Measurements from ENCODE around the gene RPL13A. TPM values are rescaled to one million over a fixed set of nuclear protein-coding genes. Genes with fewer than 3 reads are reported as not detected.

RPL13A gene
- total and polyA plus RNA-seq, 5 donors from 2014 or later, result 1,768 to 3,622 (median 2,937) TPM

DNA sequence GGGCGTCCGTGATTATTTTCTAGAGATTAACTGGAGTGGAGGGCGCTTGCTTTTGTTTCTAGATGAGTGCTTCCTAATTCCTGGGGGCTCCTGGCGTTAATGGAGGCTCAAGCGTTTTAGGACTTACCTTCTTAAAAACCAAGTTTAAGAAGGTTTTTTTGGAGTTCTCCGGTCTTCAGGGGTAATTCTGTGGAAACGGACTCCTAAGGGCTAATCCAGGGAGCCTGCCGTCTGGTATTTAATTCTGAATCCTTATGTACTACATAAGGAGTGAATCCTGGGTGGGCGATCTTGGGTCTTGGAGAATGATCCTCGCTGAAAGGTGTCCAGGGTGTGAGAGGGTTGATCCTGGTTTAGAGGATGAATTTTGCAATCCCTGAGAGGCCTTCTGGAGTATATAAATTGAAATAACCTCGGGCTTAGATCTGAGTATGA is 9.2 kb downstream of the RPL13A start:
- Histone ChIP-seq H3K27me3 (ENCODE audit: control insufficient read depth, insufficient read depth, low read length) (no peaks in the 10 kb centered on the region), H3K4me1 (ENCODE audit: control insufficient read depth, insufficient read depth, low read length, poor library complexity, severe bottlenecking) (peaks cover 50% of the 10 kb centered on the region), H3K36me3 (ENCODE audit: control insufficient read depth, insufficient read depth, low read length) (peaks cover 35% of the 10 kb centered on the region), H3K4me3 (ENCODE audit: low read depth, low read length) (peak overlapping the region; percentile 97), H3K9me3 (ENCODE audit: control insufficient read depth in 2 of 2, low read length in 2 of 2) (no peaks in the 10 kb centered on the region), H3K27ac (ENCODE audit: insufficient read depth, low read length, poor library complexity, severe bottlenecking) (peak overlapping the region; percentile 99)
- Mint-ChIP-seq H3K27me3 (peaks cover 10% of the 10 kb centered on the region), H3K36me3 (peaks cover 34% of the 10 kb centered on the region), H3K9me3 (no peaks in the 10 kb centered on the region), H3K4me3 (peak overlapping the region; percentile 91 to 100 (median 100)), H3K27ac (peak overlapping the region; percentile 96 to 99 (median 99)), H3K4me1 (peaks cover 10 to 65% (median 34%) of the 10 kb centered on the region in 4 donors)
- no peak for ATAC-seq (ENCODE audit: low read depth in 2 of 2)
- no peak for DNase-seq

GRCh38 chr19:49497047-49497788 is 9.8 kb downstream of the RPL13A start:
- H3K9me3 Mint-ChIP-seq, result no peaks in the 10 kb centered on the region
- H3K27me3 ChIP-seq (ENCODE audit: control insufficient read depth, insufficient read depth, low read length), result no peaks in the 10 kb centered on the region
- no peaks in the 10 kb centered on the region for H3K9me3 ChIP-seq (ENCODE audit: control insufficient read depth in 2 of 2, low read length in 2 of 2)
- H3K4me1 Mint-ChIP-seq, result peaks cover 10 to 65% (median 35%) of the 10 kb centered on the region in 4 donors
- H3K36me3 ChIP-seq (ENCODE audit: control insufficient read depth, insufficient read depth, low read length), result peaks cover 31% of the 10 kb centered on the region
- DNase-seq (peak; percentile 72 to 92 (median 78)), ATAC-seq (ENCODE audit: low read depth in 2 of 2) (no peak)
- peak overlapping the region; percentile 99 for H3K27ac ChIP-seq (ENCODE audit: insufficient read depth, low read length, poor library complexity, severe bottlenecking)
- H3K4me3 Mint-ChIP-seq, result peak overlapping the region; percentile 91 to 100 (median 100)
- peaks cover 56% of the 10 kb centered on the region for H3K4me1 ChIP-seq (ENCODE audit: control insufficient read depth, insufficient read depth, low read length, poor library complexity, severe bottlenecking)
- peak overlapping the region; percentile 96 to 99 (median 99) for H3K27ac Mint-ChIP-seq
- H3K36me3 Mint-ChIP-seq, result peaks cover 27% of the 10 kb centered on the region
- H3K4me3 ChIP-seq (ENCODE audit: low read depth, low read length), result peak overlapping the region; percentile 97
- H3K27me3 Mint-ChIP-seq, result peaks cover 10% of the 10 kb centered on the region

- Histone ChIP-seq H3K27me3 (ENCODE audit: control insufficient read depth, insufficient read depth, low read length) (no peaks in the 10 kb centered on the region), H3K9me3 (ENCODE audit: control insufficient read depth in 2 of 2, low read length in 2 of 2) (no peaks in the 10 kb centered on the region), H3K36me3 (ENCODE audit: control insufficient read depth, insufficient read depth, low read length) (peaks cover 27% of the 10 kb centered on the region), H3K4me3 (ENCODE audit: low read depth, low read length) (peak overlapping the region; percentile 97), H3K4me1 (ENCODE audit: control insufficient read depth, insufficient read depth, low read length, poor library complexity, severe bottlenecking) (peaks cover 61% of the 10 kb centered on the region), H3K27ac (ENCODE audit: insufficient read depth, low read length, poor library complexity, severe bottlenecking) (peak overlapping the region; percentile 99)
- Mint-ChIP-seq H3K4me1 (peaks cover 10 to 65% (median 33%) of the 10 kb centered on the region in 4 donors), H3K27me3 (peaks cover 10% of the 10 kb centered on the region), H3K27ac (peak overlapping the region; percentile 31 to 99 (median 96)), H3K9me3 (no peaks in the 10 kb centered on the region), H3K4me3 (peak overlapping the region; percentile 91 to 100 (median 100)), H3K36me3 (peaks cover 22% of the 10 kb centered on the region)
- ATAC-seq (ENCODE audit: low read depth in 2 of 2) (no peak), DNase-seq (no peak)
Measured at GRCh38 chr19:49497789-49498103, 10.3 kb downstream of the RPL13A start.

DNA sequence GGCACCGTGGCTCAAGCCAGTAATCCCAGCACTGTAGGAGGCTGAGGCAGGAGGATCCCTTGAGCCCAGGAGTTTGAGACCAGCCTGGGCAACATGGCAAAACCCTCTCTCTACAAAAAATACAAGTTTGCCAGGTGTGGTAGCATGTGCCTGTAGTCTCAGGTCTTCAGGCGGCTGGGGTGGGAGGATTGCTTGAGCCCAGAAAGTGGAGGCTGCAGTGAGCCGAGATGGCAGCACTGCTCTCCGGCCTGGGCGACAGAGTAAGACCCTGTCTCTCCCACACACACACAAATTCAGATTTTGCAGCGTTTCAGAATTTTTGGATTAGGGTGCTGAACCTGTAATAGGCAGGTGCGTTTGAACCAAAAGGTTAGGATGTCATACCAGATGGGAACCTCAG is 11.1 kb downstream of the RPL13A start:
- H3K4me3 ChIP-seq (ENCODE audit: low read depth, low read length), result peak overlapping the region; percentile 97
- H3K4me3 Mint-ChIP-seq, result peak overlapping the region; percentile 91 to 100 (median 100)

DNA sequence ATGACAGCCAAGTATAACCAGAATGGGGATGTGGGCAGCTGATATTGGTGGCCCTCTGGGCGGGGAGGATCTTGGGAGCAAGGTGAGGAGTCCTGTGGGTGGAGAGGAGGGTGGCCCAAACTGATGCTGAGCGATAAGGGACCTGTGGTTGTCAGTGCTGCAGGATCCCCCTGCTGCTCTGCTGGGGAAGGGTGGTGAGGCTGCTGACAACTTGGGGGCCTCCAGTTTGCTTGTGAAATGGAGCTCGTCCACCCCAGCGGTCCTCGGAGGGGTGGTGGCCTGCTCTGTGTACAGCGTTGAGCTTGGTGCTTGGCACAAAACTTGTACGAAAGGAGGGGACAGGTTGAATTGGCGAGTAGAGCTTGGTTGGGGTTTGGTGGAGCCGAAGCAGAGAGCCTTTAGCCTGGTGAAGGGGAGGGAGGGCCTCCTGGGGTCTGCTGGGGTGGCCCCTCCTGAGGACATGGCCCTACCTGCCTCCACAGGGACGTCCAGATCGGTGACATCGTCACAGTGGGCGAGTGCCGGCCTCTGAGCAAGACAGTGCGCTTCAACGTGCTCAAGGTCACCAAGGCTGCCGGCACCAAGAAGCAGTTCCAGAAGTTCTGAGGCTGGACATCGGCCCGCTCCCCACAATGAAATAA is 11.7 kb downstream of the RPL13A start:
- Mint-ChIP-seq H3K9me3 (no peaks in the 10 kb centered on the region), H3K27me3 (peaks cover 10% of the 10 kb centered on the region), H3K4me3 (peak overlapping the region; percentile 91 to 100 (median 100)), H3K36me3 (peaks cover 18% of the 10 kb centered on the region), H3K4me1 (peaks cover 10 to 65% (median 33%) of the 10 kb centered on the region in 4 donors), H3K27ac (peak overlapping the region; percentile 99 to 100 (median 99))
- peak in 1 of 3 donors; percentile 49 for DNase-seq
- Histone ChIP-seq H3K27me3 (ENCODE audit: control insufficient read depth, insufficient read depth, low read length) (no peaks in the 10 kb centered on the region), H3K9me3 (ENCODE audit: control insufficient read depth in 2 of 2, low read length in 2 of 2) (no peaks in the 10 kb centered on the region), H3K36me3 (ENCODE audit: control insufficient read depth, insufficient read depth, low read length) (peaks cover 22% of the 10 kb centered on the region), H3K4me3 (ENCODE audit: low read depth, low read length) (peak overlapping the region; percentile 97), H3K27ac (ENCODE audit: insufficient read depth, low read length, poor library complexity, severe bottlenecking) (peak overlapping the region; percentile 99), H3K4me1 (ENCODE audit: control insufficient read depth, insufficient read depth, low read length, poor library complexity, severe bottlenecking) (peaks cover 67% of the 10 kb centered on the region)
- no peak for ATAC-seq (ENCODE audit: low read depth in 2 of 2)

More for the DNA sequence above, 11.1 kb downstream of the RPL13A start:
- no peak for ATAC-seq (ENCODE audit: low read depth in 2 of 2)
- Histone ChIP-seq H3K4me1 (ENCODE audit: control insufficient read depth, insufficient read depth, low read length, poor library complexity, severe bottlenecking) (peaks cover 65% of the 10 kb centered on the region), H3K27me3 (ENCODE audit: control insufficient read depth, insufficient read depth, low read length) (no peaks in the 10 kb centered on the region), H3K9me3 (ENCODE audit: control insufficient read depth in 2 of 2, low read length in 2 of 2) (no peaks in the 10 kb centered on the region), H3K36me3 (ENCODE audit: control insufficient read depth, insufficient read depth, low read length) (peaks cover 22% of the 10 kb centered on the region), H3K27ac (ENCODE audit: insufficient read depth, low read length, poor library complexity, severe bottlenecking) (peak overlapping the region; percentile 99)
- no peaks in the 10 kb centered on the region for H3K9me3 Mint-ChIP-seq
- peaks cover 10 to 65% (median 32%) of the 10 kb centered on the region in 4 donors for H3K4me1 Mint-ChIP-seq
- peaks cover 10% of the 10 kb centered on the region for H3K27me3 Mint-ChIP-seq
- H3K27ac Mint-ChIP-seq, result peak overlapping the region; percentile 97 to 99 (median 99)
- no peak for DNase-seq
- H3K36me3 Mint-ChIP-seq, result peaks cover 18% of the 10 kb centered on the region

- peaks cover 13% of the 10 kb centered on the region for H3K36me3 Mint-ChIP-seq
- no peak overlapping the region for H3K4me3 ChIP-seq (ENCODE audit: low read depth, low read length)
Measured at GRCh38 chr19:49502866-49503581, 15.6 kb downstream of the RPL13A start.

DNA sequence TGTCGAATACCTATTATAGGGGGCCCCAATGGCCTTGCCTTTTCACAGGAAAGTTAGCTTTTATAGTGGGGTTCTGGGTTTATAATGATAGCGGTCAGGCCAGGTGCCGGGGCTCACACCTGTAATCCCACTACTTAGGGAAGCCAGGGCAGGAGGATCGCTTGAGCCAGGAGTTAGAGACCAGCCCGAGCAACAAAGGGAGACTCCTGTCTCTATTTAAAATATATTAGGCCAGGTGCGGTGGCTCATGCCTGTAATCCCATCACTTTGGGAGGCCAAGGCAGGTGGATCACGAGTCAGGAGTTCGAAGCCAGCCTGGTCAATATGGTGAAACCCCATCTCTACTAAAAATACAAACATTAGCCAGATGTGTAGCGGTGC is 16.2 kb downstream of the RPL13A start:
- peaks cover 11% of the 10 kb centered on the region for H3K36me3 Mint-ChIP-seq
- H3K27me3 Mint-ChIP-seq, result peaks cover 6% of the 10 kb centered on the region
- no peak for DNase-seq
- H3K9me3 Mint-ChIP-seq, result no peaks in the 10 kb centered on the region
- H3K9me3 ChIP-seq (ENCODE audit: control insufficient read depth in 2 of 2, low read length in 2 of 2), result no peaks in the 10 kb centered on the region
- H3K4me3 Mint-ChIP-seq, result peak overlapping the region in 1 of 4 donors; percentile 82
- no peak overlapping the region for H3K4me3 ChIP-seq (ENCODE audit: low read depth, low read length)
- peaks cover 8 to 40% (median 25%) of the 10 kb centered on the region in 4 donors for H3K4me1 Mint-ChIP-seq
- peaks cover 11% of the 10 kb centered on the region for H3K36me3 ChIP-seq (ENCODE audit: control insufficient read depth, insufficient read depth, low read length)
- peaks cover 50% of the 10 kb centered on the region for H3K4me1 ChIP-seq (ENCODE audit: control insufficient read depth, insufficient read depth, low read length, poor library complexity, severe bottlenecking)
- ATAC-seq (ENCODE audit: low read depth in 2 of 2), result no peak
- H3K27me3 ChIP-seq (ENCODE audit: control insufficient read depth, insufficient read depth, low read length), result no peaks in the 10 kb centered on the region
- peak overlapping the region in 2 of 3 donors; percentile 20 to 99 for H3K27ac Mint-ChIP-seq
- H3K27ac ChIP-seq (ENCODE audit: insufficient read depth, low read length, poor library complexity, severe bottlenecking), result peak overlapping the region; percentile 99

More at GRCh38 chr19:49502866-49503581, 15.6 kb downstream of the RPL13A start:
- Histone ChIP-seq H3K27me3 (ENCODE audit: control insufficient read depth, insufficient read depth, low read length) (no peaks in the 10 kb centered on the region), H3K4me1 (ENCODE audit: control insufficient read depth, insufficient read depth, low read length, poor library complexity, severe bottlenecking) (peaks cover 56% of the 10 kb centered on the region), H3K9me3 (ENCODE audit: control insufficient read depth in 2 of 2, low read length in 2 of 2) (no peaks in the 10 kb centered on the region), H3K27ac (ENCODE audit: insufficient read depth, low read length, poor library complexity, severe bottlenecking) (peak overlapping the region; percentile 99), H3K36me3 (ENCODE audit: control insufficient read depth, insufficient read depth, low read length) (peaks cover 16% of the 10 kb centered on the region)
- Mint-ChIP-seq H3K27ac (peak overlapping the region; percentile 80 to 99 (median 99)), H3K27me3 (peaks cover 6% of the 10 kb centered on the region), H3K4me3 (peak overlapping the region; percentile 56 to 82 (median 68)), H3K4me1 (peaks cover 8 to 43% (median 28%) of the 10 kb centered on the region in 4 donors), H3K9me3 (no peaks in the 10 kb centered on the region)
- peak; percentile 23 to 83 (median 76) for DNase-seq
- ATAC-seq (ENCODE audit: low read depth in 2 of 2), result no peak

Measured in CD4-positive, CD25-positive, alpha-beta regulatory T cell (primary cell).